ENCODE measurements around the gene MAP3K3.

The MAP3K3 gene

GRCh38 chr17:63693411-63694113 is 71.3 kb downstream of the MAP3K3 start:
- Histone ChIP-seq H3K27ac (no peak overlapping the region), H3K9ac (no peak overlapping the region), H3K36me3 (ENCODE audit: insufficient read depth) (no peaks in the 10 kb centered on the region), H3K27me3 (ENCODE audit: insufficient read depth, low read depth) (no peaks in the 10 kb centered on the region), H3K4me1 (ENCODE audit: low read depth, poor library complexity, severe bottlenecking) (peaks cover 19% of the 10 kb centered on the region), H4K20me1 (ENCODE audit: insufficient read depth) (no peaks in the 10 kb centered on the region), H3K4me2 (no peak overlapping the region), H3K4me3 (IDR thresholded peaks at IDR 0.05; ENCODE audit: insufficient read depth, low read depth, low read length) (no peak overlapping the region), H3K79me2 (ENCODE audit: insufficient read depth, low read depth) (no peaks in the 10 kb centered on the region), H2AFZ (ENCODE audit: low read depth) (no peak overlapping the region)
- TF ChIP-seq CTCF (conservative IDR thresholded peaks at IDR 0.05; ENCODE audit: low read depth, low read length) = no peak

- H3K27ac ChIP-seq = no peak overlapping the region
- no peak overlapping the region for H3K4me3 ChIP-seq (IDR thresholded peaks at IDR 0.05; ENCODE audit: insufficient read depth, low read depth, low read length)
- peaks cover 27% of the 10 kb centered on the region for H3K4me1 ChIP-seq (ENCODE audit: low read depth, poor library complexity, severe bottlenecking)
- no peaks in the 10 kb centered on the region for H4K20me1 ChIP-seq (ENCODE audit: insufficient read depth)
- no peak overlapping the region for H2AFZ ChIP-seq (ENCODE audit: low read depth)
- H3K79me2 ChIP-seq (ENCODE audit: insufficient read depth, low read depth) = no peaks in the 10 kb centered on the region
- H3K27me3 ChIP-seq (ENCODE audit: insufficient read depth, low read depth) = no peaks in the 10 kb centered on the region
- no peak overlapping the region for H3K9ac ChIP-seq
- no peak for TF ChIP-seq CTCF (conservative IDR thresholded peaks at IDR 0.05; ENCODE audit: low read depth, low read length)
- no peaks in the 10 kb centered on the region for H3K36me3 ChIP-seq (ENCODE audit: insufficient read depth)
- H3K4me2 ChIP-seq = no peak overlapping the region
Measured at GRCh38 chr17:63694229-63694949, 72.2 kb downstream of the MAP3K3 start.

GRCh38 chr17:63694950-63695773 is 72.9 kb downstream of the MAP3K3 start:
- H3K36me3 ChIP-seq (ENCODE audit: insufficient read depth) = no peaks in the 10 kb centered on the region
- no peaks in the 10 kb centered on the region for H4K20me1 ChIP-seq (ENCODE audit: insufficient read depth)
- H2AFZ ChIP-seq (ENCODE audit: low read depth) = no peak overlapping the region
- no peaks in the 10 kb centered on the region for H3K79me2 ChIP-seq (ENCODE audit: insufficient read depth, low read depth)
- H3K27ac ChIP-seq = no peak overlapping the region
- no peak overlapping the region for H3K4me2 ChIP-seq
- H3K4me1 ChIP-seq (ENCODE audit: low read depth, poor library complexity, severe bottlenecking) = peaks cover 27% of the 10 kb centered on the region
- no peak overlapping the region for H3K9ac ChIP-seq
- no peak overlapping the region for H3K4me3 ChIP-seq (IDR thresholded peaks at IDR 0.05; ENCODE audit: insufficient read depth, low read depth, low read length)
- H3K27me3 ChIP-seq (ENCODE audit: insufficient read depth, low read depth) = no peaks in the 10 kb centered on the region
- TF ChIP-seq CTCF (conservative IDR thresholded peaks at IDR 0.05; ENCODE audit: low read depth, low read length) = no peak

- Histone ChIP-seq H3K4me3 (IDR thresholded peaks at IDR 0.05; ENCODE audit: insufficient read depth, low read depth, low read length) (no peak overlapping the region), H3K79me2 (ENCODE audit: insufficient read depth, low read depth) (no peaks in the 10 kb centered on the region), H3K9ac (no peak overlapping the region), H3K27ac (no peak overlapping the region), H3K36me3 (ENCODE audit: insufficient read depth) (no peaks in the 10 kb centered on the region), H4K20me1 (ENCODE audit: insufficient read depth) (no peaks in the 10 kb centered on the region), H3K4me1 (ENCODE audit: low read depth, poor library complexity, severe bottlenecking) (peaks cover 29% of the 10 kb centered on the region), H3K4me2 (no peak overlapping the region), H3K27me3 (ENCODE audit: insufficient read depth, low read depth) (no peaks in the 10 kb centered on the region), H2AFZ (ENCODE audit: low read depth) (no peak overlapping the region)
- TF ChIP-seq CTCF (conservative IDR thresholded peaks at IDR 0.05; ENCODE audit: low read depth, low read length) = no peak
Measured at GRCh38 chr17:63695889-63696288, 73.7 kb downstream of the MAP3K3 start.

Measured in KMS-11 (cell line).